HEK293T (cell line): ENCODE data around the gene CDH24.

Source experiments
- BHLHE40 ChIP-seq: fragments of 450-650 bp; IDR thresholded peaks from 2 replicates; pipeline ENCODE4 v1.6.1; 2016; ENCODE audit warnings: mild to moderate bottlenecking, moderate library complexity, borderline replicate concordance
- CTBP1 ChIP-seq: fragments of 450-650 bp; IDR thresholded peaks from 2 replicates; pipeline ENCODE4 v1.6.1; 2016; ENCODE audit warnings: borderline replicate concordance
- ELF4 ChIP-seq: fragments of 450-650 bp; IDR thresholded peaks from 2 replicates; pipeline ENCODE4 v1.6.1; 2017; ENCODE audit warnings: antibody characterized with exemption
- FOXK2 ChIP-seq: fragments of 450-650 bp; IDR thresholded peaks from 2 replicates; pipeline ENCODE4 v1.6.1; 2016; ENCODE audit warnings: mild to moderate bottlenecking
- HDGF ChIP-seq: fragments of 450-650 bp; IDR thresholded peaks from 2 replicates; pipeline ENCODE4 v1.6.1; 2017; ENCODE audit warnings: antibody characterized with exemption, borderline replicate concordance
- LEF1 ChIP-seq: fragments of 450-650 bp; IDR thresholded peaks from 2 replicates; pipeline ENCODE4 v1.6.1; 2017; ENCODE audit warnings: mild to moderate bottlenecking, borderline replicate concordance
- NFRKB ChIP-seq: fragments of 450-650 bp; IDR thresholded peaks from 2 replicates; pipeline ENCODE4 v1.6.1; 2016; ENCODE audit warnings: mild to moderate bottlenecking, moderate library complexity
- SUZ12 ChIP-seq: fragments of 450-650 bp; IDR thresholded peaks from 2 replicates; pipeline ENCODE4 v1.6.1; 2016; ENCODE audit warnings: mild to moderate bottlenecking
- TARDBP ChIP-seq: fragments of 450-650 bp; IDR thresholded peaks from 2 replicates; pipeline ENCODE4 v1.6.1; 2016
- ZNF384 ChIP-seq: fragments of 450-650 bp; IDR thresholded peaks from 2 replicates; pipeline ENCODE4 v1.6.1; 2016

GRCh38 chr14:23028799-23029198 is 28.5 kb downstream of the CDH24 start:
- TF ChIP-seq ELF4 (no peak), NFRKB (no peak), HDGF (no peak), LEF1 (no peak), ZNF384 (no peak), CTBP1 (no peak), FOXK2 (no peak), BHLHE40 (no peak), TARDBP (no peak), SUZ12 (no peak)
